ENCODE data around the gene TMEM63B. TPM values are rescaled to one million over a fixed set of nuclear protein-coding genes. Genes with fewer than 3 reads are reported as not detected.

The TMEM63B gene
- polyA plus RNA-seq, 3 donors, result 1.3 to 25.7 (median 1.9) TPM

GRCh38 chr6:44110005-44110676 is 17.2 kb upstream of the TMEM63B start:
- Histone ChIP-seq H3K36me3 (replicated peaks in 1 of 2; ENCODE audit: control insufficient read depth in 1 of 2, insufficient read depth in 2 of 2, low read length in 2 of 2) (peaks cover 72 to 93% of the 10 kb centered on the region in 2 donors), H3K9me3 (replicated peaks in 1 of 2; ENCODE audit: control insufficient read depth in 1 of 2, insufficient read depth in 1 of 2, low read length in 2 of 2) (no peaks in the 10 kb centered on the region), H2AFZ (ENCODE audit: insufficient read depth, low read depth, low read length, poor library complexity, severe bottlenecking) (no peak overlapping the region), H3K79me2 (ENCODE audit: insufficient read depth, low read length) (peaks cover under 1% of the 10 kb centered on the region), H3K9ac (ENCODE audit: insufficient read depth, low read length, poor library complexity, severe bottlenecking) (no peak overlapping the region), H3K4me2 (replicated peaks; ENCODE audit: extremely low read depth, low read length, poor library complexity, severe bottlenecking) (no peak overlapping the region), H3K4me1 (ENCODE audit: control insufficient read depth in 1 of 2, insufficient read depth in 2 of 2, low read length in 2 of 2) (no peaks in the 10 kb centered on the region), H3K27ac (ENCODE audit: low read depth in 1 of 2, low read length in 2 of 2) (no peak overlapping the region), H3K4me3 (replicated peaks in 1 of 3; ENCODE audit: low read depth in 2 of 3, low read length in 3 of 3) (no peak overlapping the region), H3K27me3 (ENCODE audit: control insufficient read depth in 2 of 2, insufficient read depth in 2 of 2, low read length in 2 of 2) (no peaks in the 10 kb centered on the region), H4K20me1 (ENCODE audit: insufficient read depth, low read length) (peaks cover 24% of the 10 kb centered on the region)
- no peaks in the 10 kb centered on the region for H3K9me3 Mint-ChIP-seq
- H3K27me3 Mint-ChIP-seq (ENCODE audit: low read depth in 3 of 3), result no peaks in the 10 kb centered on the region
- TF ChIP-seq CTCF (IDR thresholded peaks at IDR 0.05), result no peak
- peak overlapping the region in 3 of 7 donors; percentile 40 to 80 (median 63) for H3K27ac Mint-ChIP-seq
- H3K36me3 Mint-ChIP-seq, result peaks cover 74 to 90% of the 10 kb centered on the region in 2 donors
- H3K4me1 Mint-ChIP-seq, result peaks cover under 1% of the 10 kb centered on the region
- no peak for DNase-seq
- intact Hi-C loops (cut with micrococcal nuclease), result no loop called here
- H3K4me3 Mint-ChIP-seq, result no peak overlapping the region
- WGBS (ENCODE audit: insufficient coverage), result 87% methylated on average over 4 of the region's 6 CpGs

GRCh38 chr6:44110966-44111365 is 16.4 kb upstream of the TMEM63B start:
- no peak for DNase-seq
- no peaks in the 10 kb centered on the region for H3K4me1 ChIP-seq (ENCODE audit: control insufficient read depth in 1 of 2, insufficient read depth in 2 of 2, low read length in 2 of 2)
- H3K9me3 Mint-ChIP-seq, result no peaks in the 10 kb centered on the region
- H3K9ac ChIP-seq (ENCODE audit: insufficient read depth, low read length, poor library complexity, severe bottlenecking), result no peak overlapping the region
- peaks cover 76 to 90% of the 10 kb centered on the region in 2 donors for H3K36me3 Mint-ChIP-seq
- no peaks in the 10 kb centered on the region for H3K27me3 ChIP-seq (ENCODE audit: control insufficient read depth in 2 of 2, insufficient read depth in 2 of 2, low read length in 2 of 2)
- intact Hi-C loops (cut with micrococcal nuclease), result no loop called here
- H3K4me2 ChIP-seq (replicated peaks; ENCODE audit: extremely low read depth, low read length, poor library complexity, severe bottlenecking), result no peak overlapping the region
- no peaks in the 10 kb centered on the region for H3K27me3 Mint-ChIP-seq (ENCODE audit: low read depth in 3 of 3)
- H3K36me3 ChIP-seq (replicated peaks in 1 of 2; ENCODE audit: control insufficient read depth in 1 of 2, insufficient read depth in 2 of 2, low read length in 2 of 2), result peaks cover 77 to 95% of the 10 kb centered on the region in 2 donors
- no peak overlapping the region for H3K4me3 Mint-ChIP-seq
- H3K4me1 Mint-ChIP-seq, result no peaks in the 10 kb centered on the region
- TF ChIP-seq CTCF (IDR thresholded peaks at IDR 0.05), result no peak
- H3K79me2 ChIP-seq (ENCODE audit: insufficient read depth, low read length), result peaks cover 9% of the 10 kb centered on the region
- no peak overlapping the region for H3K27ac ChIP-seq (ENCODE audit: low read depth in 1 of 2, low read length in 2 of 2)
- H3K4me3 ChIP-seq (replicated peaks in 1 of 3; ENCODE audit: low read depth in 2 of 3, low read length in 3 of 3), result no peak overlapping the region
- WGBS (ENCODE audit: insufficient coverage), result 100% methylated on average over 2 of the region's 3 CpGs
- no peaks in the 10 kb centered on the region for H3K9me3 ChIP-seq (replicated peaks in 1 of 2; ENCODE audit: control insufficient read depth in 1 of 2, insufficient read depth in 1 of 2, low read length in 2 of 2)
- H4K20me1 ChIP-seq (ENCODE audit: insufficient read depth, low read length), result peaks cover 29% of the 10 kb centered on the region
- H2AFZ ChIP-seq (ENCODE audit: insufficient read depth, low read depth, low read length, poor library complexity, severe bottlenecking), result no peak overlapping the region
- peak overlapping the region in 3 of 7 donors; percentile 11 to 20 (median 12) for H3K27ac Mint-ChIP-seq
